ENCODE measurements around the gene SCYL2. TPM values are rescaled to one million over a fixed set of nuclear protein-coding genes. Genes with fewer than 3 reads are reported as not detected.
"Not testable (repeated sequence)": the region's sequence is repeated elsewhere in the genome, so short reads cannot be mapped to it uniquely, and the experiment has no call there.

SCYL2 gene
- total RNA-seq, 4 donors from 2014 or later: 51.0 to 72.8 (median 61.4) TPM

GRCh38 chr12:100331871-100332270 is 64.9 kb downstream of the SCYL2 start:
- H3K27ac ChIP-seq: no peak overlapping the region
- TF ChIP-seq EP300 (IDR thresholded peaks at IDR 0.05): no peak
- no peak for TF ChIP-seq POLR2AphosphoS5 (IDR thresholded peaks at IDR 0.05)
- TF ChIP-seq, protein P1, sequence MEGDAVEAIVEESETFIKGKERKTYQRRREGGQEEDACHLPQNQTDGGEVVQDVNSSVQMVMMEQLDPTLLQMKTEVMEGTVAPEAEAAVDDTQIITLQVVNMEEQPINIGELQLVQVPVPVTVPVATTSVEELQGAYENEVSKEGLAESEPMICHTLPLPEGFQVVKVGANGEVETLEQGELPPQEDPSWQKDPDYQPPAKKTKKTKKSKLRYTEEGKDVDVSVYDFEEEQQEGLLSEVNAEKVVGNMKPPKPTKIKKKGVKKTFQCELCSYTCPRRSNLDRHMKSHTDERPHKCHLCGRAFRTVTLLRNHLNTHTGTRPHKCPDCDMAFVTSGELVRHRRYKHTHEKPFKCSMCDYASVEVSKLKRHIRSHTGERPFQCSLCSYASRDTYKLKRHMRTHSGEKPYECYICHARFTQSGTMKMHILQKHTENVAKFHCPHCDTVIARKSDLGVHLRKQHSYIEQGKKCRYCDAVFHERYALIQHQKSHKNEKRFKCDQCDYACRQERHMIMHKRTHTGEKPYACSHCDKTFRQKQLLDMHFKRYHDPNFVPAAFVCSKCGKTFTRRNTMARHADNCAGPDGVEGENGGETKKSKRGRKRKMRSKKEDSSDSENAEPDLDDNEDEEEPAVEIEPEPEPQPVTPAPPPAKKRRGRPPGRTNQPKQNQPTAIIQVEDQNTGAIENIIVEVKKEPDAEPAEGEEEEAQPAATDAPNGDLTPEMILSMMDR (IDR thresholded peaks at IDR 0.05): no peak
- no peak for TF ChIP-seq POLR2A (IDR thresholded peaks at IDR 0.05)
- H3K27me3 ChIP-seq: no peaks in the 10 kb centered on the region
- no peak overlapping the region for H3K4me3 ChIP-seq
- H3K9me3 ChIP-seq: no peaks in the 10 kb centered on the region
- 40 to 92% methylated on average over 1 of the region's 1 CpG for WGBS, 2 donors (ENCODE audit: low coverage in 1 of 2)
- peaks cover 3 to 85% of the 10 kb centered on the region in 2 donors for H3K36me3 ChIP-seq
- H3K4me1 ChIP-seq: peaks cover 0 to 6% (median 0%) of the 10 kb centered on the region in 3 donors
- ATAC-seq: no peak

DNA sequence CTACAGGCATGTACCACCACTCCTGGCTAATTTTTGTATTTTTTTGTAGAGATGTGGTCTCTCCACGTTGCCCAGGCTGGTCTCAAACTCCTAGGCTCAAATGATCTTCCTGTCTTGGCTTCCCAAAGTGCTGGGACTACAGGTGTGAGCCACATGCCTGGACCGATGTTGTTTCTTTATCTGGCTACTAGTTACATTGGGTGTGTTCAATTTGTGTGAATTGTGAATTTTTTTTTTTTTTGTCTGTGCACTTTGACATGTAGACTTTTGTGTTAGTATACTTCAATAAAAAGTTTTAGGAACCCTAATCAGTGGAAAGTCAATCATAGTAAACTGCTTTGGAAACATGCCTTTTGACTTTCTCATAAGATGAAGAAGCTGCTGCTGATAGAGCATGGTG is 65.9 kb downstream of the SCYL2 start:
- H3K27me3 ChIP-seq: no peaks in the 10 kb centered on the region
- H3K9me3 ChIP-seq: no peaks in the 10 kb centered on the region
- no peak for ATAC-seq
- H3K4me1 ChIP-seq: peaks cover 0 to 6% (median 0%) of the 10 kb centered on the region in 3 donors
- peaks cover 3 to 88% of the 10 kb centered on the region in 2 donors for H3K36me3 ChIP-seq
- 83% methylated on average over 2 of the region's 2 CpGs; no CpG with 5 or more reads in 1 of the 2 donors for WGBS, 2 donors (ENCODE audit: low coverage in 1 of 2)
- TF ChIP-seq POLR2AphosphoS5 (IDR thresholded peaks at IDR 0.05) (no peak), EP300 (IDR thresholded peaks at IDR 0.05) (no peak), POLR2A (IDR thresholded peaks at IDR 0.05) (no peak)
- TF ChIP-seq, protein P1 (IDR thresholded peaks at IDR 0.05): no peak
- H3K4me3 ChIP-seq: no peak overlapping the region
- no peak overlapping the region for H3K27ac ChIP-seq

DNA sequence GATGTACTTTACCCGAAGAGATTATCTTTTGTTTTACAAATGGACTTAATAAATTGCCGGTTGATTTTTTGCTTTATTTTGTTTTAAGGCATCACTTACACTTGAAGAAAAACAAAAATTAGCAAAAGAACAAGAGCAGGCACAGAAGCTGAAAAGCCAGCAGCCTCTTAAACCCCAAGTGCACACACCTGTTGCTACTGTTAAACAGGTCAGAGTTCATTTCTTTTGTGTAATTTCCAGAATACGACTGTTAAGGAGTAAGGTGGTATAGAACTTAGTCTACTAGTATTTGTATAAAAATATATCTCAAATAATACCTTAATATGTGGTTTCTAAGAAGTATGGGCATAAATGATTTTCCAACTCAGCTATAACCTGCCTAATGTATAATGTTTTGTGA is 70.3 kb downstream of the SCYL2 start:
- no peaks in the 10 kb centered on the region for H3K9me3 ChIP-seq
- H3K27me3 ChIP-seq: no peaks in the 10 kb centered on the region
- peaks cover 5 to 84% of the 10 kb centered on the region in 2 donors for H3K36me3 ChIP-seq
- no peak for TF ChIP-seq EP300 (IDR thresholded peaks at IDR 0.05)
- TF ChIP-seq POLR2AphosphoS5 (IDR thresholded peaks at IDR 0.05): no peak
- no peak for TF ChIP-seq POLR2A (IDR thresholded peaks at IDR 0.05)
- TF ChIP-seq, protein P1 (IDR thresholded peaks at IDR 0.05): no peak
- no peak overlapping the region for H3K27ac ChIP-seq
- 41 to 70% methylated on average over 3 of the region's 3 CpGs for WGBS, 2 donors (ENCODE audit: low coverage in 1 of 2)
- H3K4me1 ChIP-seq: no peaks in the 10 kb centered on the region
- H3K4me3 ChIP-seq: no peak overlapping the region
- no peak for ATAC-seq

DNA sequence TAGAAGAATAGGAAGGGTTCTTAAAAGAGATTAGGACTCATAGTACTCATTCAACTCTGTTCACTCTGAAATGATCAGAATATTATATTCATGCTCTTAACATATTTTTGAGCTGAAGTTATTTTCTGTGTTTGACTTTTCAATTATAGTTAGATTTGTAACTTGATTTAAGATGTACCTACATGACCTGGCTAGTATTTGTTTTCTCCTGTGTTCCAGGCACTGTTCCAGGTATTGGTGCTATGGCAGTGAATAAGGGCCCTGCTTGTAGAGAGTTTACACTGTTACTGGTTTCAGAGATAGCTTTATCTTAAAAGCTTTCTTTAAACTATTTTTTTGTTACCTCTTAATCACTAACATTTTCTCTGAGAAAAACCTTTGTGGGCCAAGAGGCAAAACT is 70.8 kb downstream of the SCYL2 start:
- Histone ChIP-seq H3K27me3 (no peaks in the 10 kb centered on the region), H3K27ac (no peak overlapping the region), H3K36me3 (peaks cover 5 to 84% of the 10 kb centered on the region in 2 donors), H3K4me1 (no peaks in the 10 kb centered on the region), H3K4me3 (no peak overlapping the region), H3K9me3 (no peaks in the 10 kb centered on the region)
- ATAC-seq: no peak
- TF ChIP-seq EP300 (IDR thresholded peaks at IDR 0.05) (no peak), POLR2AphosphoS5 (IDR thresholded peaks at IDR 0.05) (no peak), POLR2A (IDR thresholded peaks at IDR 0.05) (no peak)
- TF ChIP-seq, protein P1 (IDR thresholded peaks at IDR 0.05): no peak

DNA sequence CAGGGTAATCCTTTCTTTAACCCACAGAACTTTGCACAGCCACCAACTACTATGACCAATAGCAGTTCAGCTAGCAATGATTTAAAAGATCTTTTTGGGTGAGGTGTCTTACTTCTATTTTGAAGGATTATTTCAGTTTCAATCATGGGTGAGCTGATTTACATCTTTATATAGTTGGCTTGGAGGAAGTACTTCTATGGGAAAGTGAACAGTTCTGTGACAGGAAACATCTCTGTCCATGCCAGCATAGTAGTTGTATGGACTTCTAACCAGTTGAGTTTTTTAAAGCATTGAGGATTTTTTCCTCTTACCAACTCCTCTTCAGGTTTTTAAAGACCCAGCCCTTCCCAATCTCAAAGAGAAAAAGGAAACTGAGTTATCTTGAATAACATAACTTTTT is 72.1 kb downstream of the SCYL2 start:
- H3K27ac ChIP-seq: no peak overlapping the region
- TF ChIP-seq, protein P1 (IDR thresholded peaks at IDR 0.05): no peak
- TF ChIP-seq POLR2AphosphoS5 (IDR thresholded peaks at IDR 0.05) (no peak), POLR2A (IDR thresholded peaks at IDR 0.05) (no peak), EP300 (IDR thresholded peaks at IDR 0.05) (no peak)
- no peaks in the 10 kb centered on the region for H3K4me1 ChIP-seq
- H3K9me3 ChIP-seq: no peaks in the 10 kb centered on the region
- ATAC-seq: no peak
- no peaks in the 10 kb centered on the region for H3K27me3 ChIP-seq
- peaks cover 5 to 76% of the 10 kb centered on the region in 2 donors for H3K36me3 ChIP-seq
- no peak overlapping the region for H3K4me3 ChIP-seq

DNA sequence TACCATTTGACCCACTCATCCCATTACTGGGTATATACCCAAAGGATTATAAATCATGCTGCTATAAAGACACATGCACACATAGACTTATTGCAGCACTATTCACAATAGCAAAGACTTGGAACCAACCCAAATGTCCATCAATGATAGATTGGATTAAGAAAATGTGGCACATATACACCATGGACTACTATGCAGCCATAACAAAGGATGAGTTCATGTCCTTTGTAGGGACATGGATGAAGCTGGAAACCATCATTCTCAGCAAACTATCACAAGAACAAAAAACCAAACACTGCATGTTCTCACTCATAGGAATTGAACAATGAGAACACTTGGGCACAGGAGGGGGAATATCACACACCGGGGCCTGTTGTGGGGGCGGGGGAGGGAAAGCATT is 75.9 kb downstream of the SCYL2 start:
- 100% methylated on average over 2 of the region's 2 CpGs; no CpG with 5 or more reads in 1 of the 2 donors for WGBS, 2 donors (ENCODE audit: low coverage in 1 of 2)

GRCh38 chr12:100344351-100344750 is 77.4 kb downstream of the SCYL2 start:
- peaks cover 2 to 24% of the 10 kb centered on the region in 2 donors for H3K36me3 ChIP-seq
- not testable (repeated sequence) for ATAC-seq, H3K27me3 ChIP-seq, H3K4me3 ChIP-seq, H3K4me1 ChIP-seq, H3K9me3 ChIP-seq, H3K27ac ChIP-seq
- WGBS, 2 donors (ENCODE audit: low coverage in 1 of 2): 62 to 89% methylated on average over 2 to 17 of the region's 18 CpGs

More for the DNA sequence above, 75.9 kb downstream of the SCYL2 start:
- not testable (repeated sequence) for H3K27ac ChIP-seq, H3K27me3 ChIP-seq, H3K4me1 ChIP-seq, H3K4me3 ChIP-seq, H3K9me3 ChIP-seq, ATAC-seq
- H3K36me3 ChIP-seq: peaks cover 5 to 38% of the 10 kb centered on the region in 2 donors

All from gastroesophageal sphincter (tissue), 4 donors.